ENCODE measurements around the gene EFNA1.

- TF ChIP-seq FOXK2 (IDR thresholded peaks at IDR 0.05) (no peak), BHLHE40 (IDR thresholded peaks at IDR 0.05; ENCODE audit: borderline replicate concordance) (no peak), ELF4 (IDR thresholded peaks at IDR 0.05) (no peak)
These were observed 56.1 kb downstream of the EFNA1 start for GRCh38 chr1:155183775-155184221.
